Stimulated activated CD8-positive, alpha-beta memory T cell treated with anti-CD3 and anti-CD28 coated beads, Interleukin-4, amount 100 ng/mL, for 4 hours (primary cell): ENCODE data around the gene RPS10.
"Not testable (repeated sequence)": the region's sequence is repeated elsewhere in the genome, so short reads cannot be mapped to it uniquely, and the experiment has no call there.

Source experiments
- DNase-seq, 2 donors: peaks; one replicate each; pipeline ENCODE4 v3.0.0-alpha.2; 2020; ENCODE audit warnings: low read depth in 2 of 2, low spot score in 1 of 2

The RPS10 gene

GRCh38 chr6:34373511-34373910 is 52.4 kb downstream of the RPS10 start:
- no peak for DNase-seq

- not testable (repeated sequence) for DNase-seq
Observed at GRCh38 chr6:34371865-34372264, 54.0 kb downstream of the RPS10 start.

GRCh38 chr6:34370361-34370760 is 55.5 kb downstream of the RPS10 start:
- DNase-seq: no peak

GRCh38 chr6:34369385-34369784 is 56.5 kb downstream of the RPS10 start:
- DNase-seq: no peak
